HepG2 (cell line): ENCODE results near the gene MPPE1. TPM values are rescaled to one million over a fixed set of nuclear protein-coding genes. Genes with fewer than 3 reads are reported as not detected.

ENCODE experiments used
- GFI1 ChIP-seq: sonication (generic); formaldehyde crosslinking; IDR thresholded peaks from 2 replicates; pipeline ENCODE4 v1.5.0; 2020; ENCODE audit warnings: missing genetic modification reagents, mild to moderate bottlenecking, borderline replicate concordance
- KDM3A ChIP-seq: IDR thresholded peaks from 2 replicates; pipeline ENCODE4 v1.6.1; 2018; ENCODE audit warnings: low read depth, missing compliant biosample characterization
- KDM4B ChIP-seq: sonication (generic); formaldehyde crosslinking; IDR thresholded peaks from 2 replicates; pipeline ENCODE4 v1.4.0; 2020; ENCODE audit warnings: missing genetic modification reagents
- KLF11 ChIP-seq: IDR thresholded peaks from 2 replicates; pipeline ENCODE4 v1.6.1; 2016; ENCODE audit warnings: missing compliant biosample characterization
- MTERF4 ChIP-seq: sonication (generic); formaldehyde crosslinking; IDR thresholded peaks from 2 replicates; pipeline ENCODE4 v1.8.0; 2023; ENCODE audit warnings: mild to moderate bottlenecking, missing genetic modification reagents
- NFE2L1 ChIP-seq: sonication (generic); formaldehyde crosslinking; IDR thresholded peaks from 2 replicates; pipeline ENCODE4 v1.4.0; 2020; ENCODE audit warnings: missing genetic modification reagents, mild to moderate bottlenecking, borderline replicate concordance
- PBX2 ChIP-seq: IDR thresholded peaks from 2 replicates; pipeline ENCODE4 v1.6.1; 2016; ENCODE audit warnings: control low read depth
- THAP7 ChIP-seq: sonication (generic); formaldehyde crosslinking; IDR thresholded peaks from 2 replicates; pipeline ENCODE4 v1.8.1; 2023; ENCODE audit warnings: mild to moderate bottlenecking, missing genetic modification reagents
- THYN1 ChIP-seq: sonication (generic); formaldehyde crosslinking; IDR thresholded peaks from 2 replicates; pipeline ENCODE4 v1.8.1; 2023; ENCODE audit warnings: low read depth, mild to moderate bottlenecking, moderate library complexity, missing genetic modification reagents, borderline replicate concordance
- U2AF1 ChIP-seq: fragments of 200-400 bp; formaldehyde crosslinking; optimal IDR thresholded peaks from 2 replicates; pipeline ENCODE3; 2017; ENCODE audit warnings: mild to moderate bottlenecking, low read depth, low read length
- ZC3H13 ChIP-seq: sonication (generic); formaldehyde crosslinking; IDR thresholded peaks from 2 replicates; pipeline ENCODE4 v1.8.1; 2023; ENCODE audit warnings: mild to moderate bottlenecking, missing genetic modification reagents, moderate library complexity
- ZNF180 ChIP-seq: sonication (generic); formaldehyde crosslinking; IDR thresholded peaks from 2 replicates; pipeline ENCODE4 v1.4.0; 2020; ENCODE audit warnings: low read depth, missing genetic modification reagents, borderline replicate concordance
- ZNF235 ChIP-seq: sonication (generic); formaldehyde crosslinking; IDR thresholded peaks from 2 replicates; pipeline ENCODE4 v1.8.1; 2023; ENCODE audit warnings: mild to moderate bottlenecking, missing genetic modification reagents, borderline replicate concordance
- ZNF264 ChIP-seq: sonication (generic); formaldehyde crosslinking; IDR thresholded peaks from 2 replicates; pipeline ENCODE4 v1.4.0; 2020; ENCODE audit warnings: missing genetic modification reagents
- ZNF280B ChIP-seq: sonication (generic); formaldehyde crosslinking; IDR thresholded peaks from 2 replicates; pipeline ENCODE4 v1.5.0; 2020; ENCODE audit warnings: missing genetic modification reagents, mild to moderate bottlenecking, borderline replicate concordance
- ZNF414 ChIP-seq: sonication (generic); formaldehyde crosslinking; IDR thresholded peaks from 2 replicates; pipeline ENCODE4 v1.5.0; 2020; ENCODE audit warnings: missing genetic modification reagents
- ZNF513 ChIP-seq: sonication (generic); formaldehyde crosslinking; conservative IDR thresholded peaks from 2 replicates; pipeline ENCODE4 v1.5.0; 2020; ENCODE audit warnings: missing genetic modification reagents
- ZNF589 ChIP-seq: sonication (generic); formaldehyde crosslinking; conservative IDR thresholded peaks from 2 replicates; pipeline ENCODE4 v1.8.0; 2022; ENCODE audit warnings: mild to moderate bottlenecking, moderate library complexity, missing genetic modification reagents
- ZNF792 ChIP-seq: IDR thresholded peaks from 2 replicates; pipeline ENCODE4 v1.6.1; 2016
- polyA plus RNA-seq, 8 experiments: library from polyadenylated mRNA; depleted of rRNA in 3 of 8; stranded (reverse) in 7 of 8; unstranded in 1 of 8; fragments of >200 nt; fragmentation: Illumina TruSeq in 4 of 8; extraction: Trizol in 4 of 8; gene quantifications; 2 replicates each; pipeline versions ENCODE4 v1.2.1 to v1.2.3, GENCODE V29; 2011 to 2016; ENCODE audit warnings: low read depth in 4 of 8, missing spikeins in 1 of 8, mixed read lengths in 1 of 8; ENCODE audit not compliant: insufficient read depth in 1 of 8
- total RNA-seq, 5 experiments: library from RNA; depleted of rRNA; stranded (reverse); fragments of >200 nt; fragmentation: Illumina TruSeq; extraction: Trizol; gene quantifications; 2 replicates each; pipeline ENCODE4 v1.2.3, GENCODE V29; 2016; ENCODE audit warnings: low read depth in 1 of 5

The MPPE1 gene
- total and polyA plus RNA-seq, 2 of the 13 experiments (the other 11 are each of a cell fraction or from before 2014, with no cell fraction given), result 9.6 to 11.9 TPM

- no peak for TF ChIP-seq MTERF4 (CRISPR knock-in tag)
- TF ChIP-seq THYN1 (CRISPR knock-in tag), result no peak
- TF ChIP-seq ZNF180 (CRISPR knock-in tag), result no peak
- TF ChIP-seq ZNF792 (CRISPR knock-in tag), result 0 out of 2 replicates have a peak, but pooled peaks have one; percentile 20
- peak; percentile 72; the same call in 1 of the 2 replicates for TF ChIP-seq THAP7 (CRISPR knock-in tag)
- TF ChIP-seq ZNF235 (CRISPR knock-in tag), result no peak
- no peak for TF ChIP-seq KLF11 (CRISPR knock-in tag)
- 0 out of 2 replicates have a peak, but pooled peaks have one; percentile 29 for TF ChIP-seq ZNF264 (CRISPR knock-in tag)
- TF ChIP-seq U2AF1, result no peak
- no peak for TF ChIP-seq PBX2 (CRISPR knock-in tag)
- TF ChIP-seq ZNF513 (CRISPR knock-in tag), result no peak
- TF ChIP-seq KDM4B, result 0 out of 2 replicates have a peak, but pooled peaks have one; percentile 23
- TF ChIP-seq ZNF589 (CRISPR knock-in tag), result no peak
- peak; percentile 70; the same call in 1 of the 2 replicates for TF ChIP-seq KDM3A (CRISPR knock-in tag)
- TF ChIP-seq GFI1, result peak; percentile 38; the same call in 1 of the 2 replicates
- 0 out of 2 replicates have a peak, but pooled peaks have one; percentile 17 for TF ChIP-seq ZNF280B (CRISPR knock-in tag)
- TF ChIP-seq NFE2L1 (CRISPR knock-in tag), result no peak
- TF ChIP-seq ZNF414 (CRISPR knock-in tag), result peak; percentile 70; the same call in 1 of the 2 replicates
- no peak; the same call in 1 of the 2 replicates for TF ChIP-seq ZC3H13 (CRISPR knock-in tag)
These were observed at the start of gene MPPE1 (continued) for GRCh38 chr18:11908182-11909060.
